NCI-H524 treated with DMSO at 0.1 percent for 48 hours (cell line): Measurements from ENCODE around the gene RIPK1.
"Not testable (repeated sequence)": the region's sequence is repeated elsewhere in the genome, so short reads cannot be mapped to it uniquely, and the experiment has no call there.

Experiments used
- DNase-seq: peaks from one replicate; lab custom pipeline; 2025; lab: John Stamatoyannopoulos, UW

Gene RIPK1

GRCh38 chr6:3045777-3046176, 22.5 kb upstream of the RIPK1 start:
- no peak for DNase-seq

DNA sequence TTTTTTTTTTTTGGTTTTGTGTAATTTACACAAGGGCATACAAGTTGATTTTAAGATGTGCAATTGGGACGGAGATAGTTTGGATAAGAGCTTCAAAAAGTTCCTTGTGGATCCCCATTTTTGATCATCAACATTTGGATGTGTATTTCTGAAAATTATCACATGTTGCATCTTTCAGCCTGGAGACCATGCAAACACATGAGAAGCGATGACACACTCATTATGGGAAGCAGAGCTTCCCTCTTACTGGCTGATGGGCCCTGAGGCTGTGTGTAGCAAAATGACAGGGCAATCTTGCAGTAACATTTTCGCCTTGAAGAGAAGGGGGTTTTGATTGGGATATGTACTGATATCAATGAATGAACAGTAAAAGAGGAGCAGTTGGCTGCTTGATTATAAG, 22.0 kb upstream of the RIPK1 start:
- DNase-seq, result no peak

- DNase-seq, result not testable (repeated sequence)
Measured at GRCh38 chr6:3048009-3048408, 20.3 kb upstream of the RIPK1 start.

- DNase-seq, result no peak
Measured at GRCh38 chr6:3052481-3053230, 15.6 kb upstream of the RIPK1 start.

GRCh38 chr6:3053231-3053508, 15.1 kb upstream of the RIPK1 start:
- no peak for DNase-seq

- DNase-seq, result peak; percentile 21
Measured at GRCh38 chr6:3054229-3055157, 13.8 kb upstream of the RIPK1 start.

DNA sequence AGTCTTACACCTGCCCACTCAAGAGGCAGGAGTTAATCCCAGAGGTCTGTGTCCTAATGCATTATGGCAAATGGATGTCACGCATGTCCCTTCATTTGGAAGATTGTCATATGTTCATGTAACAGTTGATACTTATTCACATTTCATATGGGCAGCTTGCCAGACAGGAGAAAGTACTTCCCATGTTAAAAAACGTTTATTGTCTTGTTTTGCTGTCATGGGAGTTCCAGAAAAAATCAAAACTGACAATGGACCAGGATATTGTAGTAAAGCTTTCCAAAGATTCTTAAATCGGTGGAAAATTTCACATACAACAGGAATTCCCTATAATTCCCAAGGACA, 13.2 kb upstream of the RIPK1 start:
- not testable (repeated sequence) for DNase-seq

GRCh38 chr6:3057063-3057770, 11.1 kb upstream of the RIPK1 start:
- no peak for DNase-seq

GRCh38 chr6:3058957-3059356, 9.3 kb upstream of the RIPK1 start:
- no peak for DNase-seq

DNA sequence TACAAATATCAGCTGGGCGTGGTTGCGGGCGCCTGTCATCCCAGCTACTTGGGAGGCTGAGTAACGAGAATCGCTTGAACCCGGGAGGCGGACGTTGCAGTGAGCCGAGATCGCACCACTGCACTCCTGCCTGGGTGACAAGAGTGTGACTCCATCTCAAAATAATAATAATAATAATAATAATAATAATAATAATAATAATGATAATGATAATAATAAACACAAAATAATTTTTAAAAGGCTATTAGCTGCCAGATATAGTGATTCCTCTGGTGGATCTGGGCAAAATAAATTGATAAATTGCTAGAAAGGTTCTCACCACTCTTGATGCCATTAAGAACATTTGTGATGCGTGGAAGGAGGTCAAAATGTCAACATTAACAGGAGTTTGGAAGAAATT, 8.2 kb upstream of the RIPK1 start:
- not testable (repeated sequence) for DNase-seq

DNA sequence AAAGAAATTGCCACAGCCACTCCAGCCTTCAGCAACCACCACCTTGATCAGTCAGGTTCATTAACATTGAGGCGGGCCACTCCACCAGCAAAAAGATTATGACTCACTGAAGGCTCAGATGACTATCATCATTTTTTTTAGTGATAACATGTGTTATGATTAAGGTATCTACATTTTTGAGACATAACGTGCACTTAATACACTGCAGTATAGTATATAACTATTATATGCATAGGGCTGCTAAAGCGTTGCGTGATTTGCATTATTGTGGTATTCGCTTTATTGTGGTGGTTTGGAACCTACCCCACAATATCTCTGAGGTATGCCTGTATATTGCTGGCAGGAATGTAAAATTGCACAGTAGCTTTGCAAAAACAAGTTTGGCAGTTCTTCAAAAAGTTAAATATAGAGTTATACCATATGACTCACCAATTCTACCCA, 6.8 kb upstream of the RIPK1 start:
- DNase-seq, result no peak

- DNase-seq, result not testable (repeated sequence)
Measured at GRCh38 chr6:3063340-3063732, 5.0 kb upstream of the RIPK1 start.

DNA sequence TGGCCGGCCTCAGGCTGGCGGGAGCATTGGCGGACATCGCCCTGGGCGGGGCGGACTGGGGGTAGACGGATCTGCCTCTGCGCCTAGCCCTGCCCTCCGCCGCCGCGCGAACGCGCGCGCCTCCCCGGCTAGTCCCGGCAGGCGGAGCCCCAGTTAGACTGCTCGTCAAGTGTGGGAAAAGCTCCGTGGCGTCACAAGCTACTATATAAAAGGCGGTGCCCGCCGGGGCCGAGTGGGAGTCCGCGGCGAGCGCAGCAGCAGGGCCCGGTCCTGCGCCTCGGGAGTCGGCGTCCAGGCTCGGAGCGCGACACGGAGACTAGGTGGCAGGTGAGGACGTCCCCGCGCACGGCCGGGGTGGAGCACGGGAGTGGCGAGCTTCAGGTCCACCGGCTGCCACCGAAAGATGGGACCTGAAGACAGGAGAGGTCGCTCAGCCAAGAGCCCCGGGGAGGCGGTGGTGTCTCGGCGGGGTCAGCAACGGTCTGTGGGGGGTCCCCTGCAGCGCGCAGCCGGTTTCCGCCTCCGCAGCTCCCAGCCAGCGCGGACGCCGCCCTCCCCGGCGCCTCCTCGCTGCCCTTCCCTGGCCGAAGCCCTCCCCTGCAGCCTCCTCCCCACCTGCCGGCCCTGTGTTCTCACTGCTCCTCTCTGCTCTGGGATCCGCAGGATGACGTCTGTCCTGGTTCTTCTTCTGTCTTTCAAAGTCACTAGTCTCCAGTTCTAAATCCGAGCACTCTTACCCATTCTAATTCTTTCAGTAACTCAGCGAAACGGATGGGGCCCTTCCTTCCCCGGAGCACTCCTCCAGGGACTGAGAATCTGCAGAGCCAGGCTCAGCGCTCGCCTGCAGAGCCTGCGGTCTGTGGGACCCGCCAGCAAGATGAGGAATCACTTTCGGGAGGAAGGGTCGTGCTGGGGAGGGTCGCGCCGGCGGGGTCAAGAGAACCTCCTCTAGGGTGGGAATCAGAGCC, 4.3 kb upstream of the RIPK1 start:
- DNase-seq, result no peak

GRCh38 chr6:3071568-3071967, 3.3 kb downstream of the RIPK1 start:
- no peak for DNase-seq

DNA sequence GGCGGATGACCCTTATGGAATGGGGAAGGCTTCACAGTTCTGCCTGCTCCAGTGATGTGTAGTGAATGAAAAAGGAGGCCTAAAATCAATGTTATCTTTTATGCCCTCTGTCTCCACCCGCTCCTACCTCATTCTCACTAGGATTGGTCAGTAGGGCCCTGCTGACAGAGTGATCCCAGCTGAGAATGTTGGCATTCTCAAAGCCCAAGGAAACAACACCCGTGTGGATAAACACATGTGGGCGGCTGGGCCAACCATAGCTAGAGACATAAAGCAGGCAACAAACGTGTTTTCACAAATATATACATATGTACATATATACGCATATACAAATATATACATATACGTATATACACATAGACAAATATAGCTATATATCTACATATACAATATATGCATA, 4.5 kb downstream of the RIPK1 start:
- no peak for DNase-seq

GRCh38 chr6:3073382-3073781, 5.1 kb downstream of the RIPK1 start:
- DNase-seq, result no peak

- no peak for DNase-seq
Measured at GRCh38 chr6:3075772-3076113, 7.4 kb downstream of the RIPK1 start.

DNA sequence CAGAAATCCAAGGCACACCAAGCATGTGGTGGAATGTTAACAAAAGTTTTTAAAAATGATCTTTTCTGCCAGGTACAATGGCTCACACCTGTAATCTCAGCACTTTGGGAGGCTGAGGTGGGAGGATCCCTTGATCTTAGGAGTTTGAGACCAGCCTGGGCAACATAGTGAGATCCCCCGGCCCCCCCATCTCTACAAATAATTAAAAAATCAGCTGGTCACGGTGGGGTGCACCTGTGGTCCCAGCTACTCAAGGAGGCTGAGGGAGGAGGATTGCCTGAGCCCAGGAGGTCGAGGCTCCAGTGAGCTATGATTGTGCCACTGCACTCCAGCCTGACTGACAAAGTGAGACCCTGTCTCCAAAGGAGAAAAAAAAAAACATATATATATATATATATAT, 8.0 kb downstream of the RIPK1 start:
- DNase-seq, result no peak

- no peak for DNase-seq
Measured at GRCh38 chr6:3077430-3077829, 9.1 kb downstream of the RIPK1 start.

DNA sequence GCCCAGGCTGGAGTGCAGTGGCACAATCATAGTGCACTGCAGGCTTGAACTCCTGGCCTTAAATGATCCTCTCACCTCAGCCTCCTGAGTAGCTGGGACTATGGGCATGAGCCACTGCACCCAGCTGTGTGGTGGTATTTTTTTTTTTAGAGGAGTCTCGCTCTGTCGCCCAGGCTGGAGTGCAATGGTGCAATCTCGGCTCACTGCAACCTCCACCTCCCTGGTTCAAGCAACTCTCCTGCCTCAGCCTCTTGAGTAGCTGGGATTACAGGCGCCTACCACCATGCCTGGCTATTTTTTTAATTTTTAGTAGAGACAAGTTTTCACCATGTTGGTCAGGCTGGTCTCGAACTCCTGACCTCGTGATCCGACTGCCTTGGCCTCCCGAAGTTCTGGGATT, 10.7 kb downstream of the RIPK1 start:
- not testable (repeated sequence) for DNase-seq

GRCh38 chr6:3079682-3080081, 11.4 kb downstream of the RIPK1 start:
- no peak for DNase-seq

GRCh38 chr6:3081960-3082359, 13.7 kb downstream of the RIPK1 start:
- no peak for DNase-seq
